Measurements from ENCODE around the gene VPS26C.

- TF ChIP-seq EP300 (IDR thresholded peaks at IDR 0.05) = no peak
- TF ChIP-seq, protein P1, sequence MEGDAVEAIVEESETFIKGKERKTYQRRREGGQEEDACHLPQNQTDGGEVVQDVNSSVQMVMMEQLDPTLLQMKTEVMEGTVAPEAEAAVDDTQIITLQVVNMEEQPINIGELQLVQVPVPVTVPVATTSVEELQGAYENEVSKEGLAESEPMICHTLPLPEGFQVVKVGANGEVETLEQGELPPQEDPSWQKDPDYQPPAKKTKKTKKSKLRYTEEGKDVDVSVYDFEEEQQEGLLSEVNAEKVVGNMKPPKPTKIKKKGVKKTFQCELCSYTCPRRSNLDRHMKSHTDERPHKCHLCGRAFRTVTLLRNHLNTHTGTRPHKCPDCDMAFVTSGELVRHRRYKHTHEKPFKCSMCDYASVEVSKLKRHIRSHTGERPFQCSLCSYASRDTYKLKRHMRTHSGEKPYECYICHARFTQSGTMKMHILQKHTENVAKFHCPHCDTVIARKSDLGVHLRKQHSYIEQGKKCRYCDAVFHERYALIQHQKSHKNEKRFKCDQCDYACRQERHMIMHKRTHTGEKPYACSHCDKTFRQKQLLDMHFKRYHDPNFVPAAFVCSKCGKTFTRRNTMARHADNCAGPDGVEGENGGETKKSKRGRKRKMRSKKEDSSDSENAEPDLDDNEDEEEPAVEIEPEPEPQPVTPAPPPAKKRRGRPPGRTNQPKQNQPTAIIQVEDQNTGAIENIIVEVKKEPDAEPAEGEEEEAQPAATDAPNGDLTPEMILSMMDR (IDR thresholded peaks at IDR 0.05) = no peak
- no peak for TF ChIP-seq POLR2AphosphoS5 (IDR thresholded peaks at IDR 0.05)
- TF ChIP-seq POLR2A (IDR thresholded peaks at IDR 0.05) = no peak
Measured at GRCh38 chr21:37200641-37201480, 66.3 kb downstream of the VPS26C start.
